Measurements from ENCODE around the gene MRE11. TPM values are rescaled to one million over a fixed set of nuclear protein-coding genes. Genes with fewer than 3 reads are reported as not detected.

The MRE11 gene
- total RNA-seq, 1 experiment from 2014 or later: 40.7 TPM

GRCh38 chr11:94400457-94400838 lies 93.2 kb downstream of the MRE11 start:
- H2AK5ac ChIP-seq (ENCODE audit: insufficient read length, low read length): no peak overlapping the region
- no peak overlapping the region for H2BK5ac ChIP-seq (ENCODE audit: insufficient read length, low read length)
- H4K5ac ChIP-seq (ENCODE audit: insufficient read length, low read depth, low read length): no peak overlapping the region
- H4K91ac ChIP-seq (ENCODE audit: insufficient read length, low read depth, low read length): no peak overlapping the region
- H2BK20ac ChIP-seq (ENCODE audit: low read depth, low read length, poor library complexity, severe bottlenecking): no peak overlapping the region
- H2BK15ac ChIP-seq (ENCODE audit: low read depth, low read length): no peak overlapping the region
- H3K27ac Mint-ChIP-seq: no peak overlapping the region
- no peaks in the 10 kb centered on the region for H3K79me2 ChIP-seq (ENCODE audit: insufficient read depth, low read length)
- TF ChIP-seq CTCF (conservative IDR thresholded peaks at IDR 0.05): no peak
- no peak overlapping the region for H3K4ac ChIP-seq (ENCODE audit: low read depth, low read length)
- no peak overlapping the region for H2AFZ ChIP-seq (ENCODE audit: low read length)
- H3K27me3 Mint-ChIP-seq (ENCODE audit: low read depth): peaks cover 70% of the 10 kb centered on the region
- H3K36me3 Mint-ChIP-seq (ENCODE audit: insufficient read depth in 1 of 3, low read depth in 3 of 3): no peaks in the 10 kb centered on the region; a peak in 1 of 7 replicates
- no peak overlapping the region for H3K18ac ChIP-seq (ENCODE audit: insufficient read length, low read depth, low read length)
- H3K9me3 Mint-ChIP-seq: no peaks in the 10 kb centered on the region
- no peak overlapping the region for H3T11ph ChIP-seq (ENCODE audit: low read length)
- peak overlapping the region; percentile 64 to 88 for H3K4me3 Mint-ChIP-seq
- peaks cover 23% of the 10 kb centered on the region; the same call in 1 of the 2 replicates for H3K27me3 ChIP-seq (ENCODE audit: insufficient read depth, low read length)
- no peak overlapping the region for H3K9ac ChIP-seq (ENCODE audit: extremely low read depth, insufficient read length, low read length)
- WGBS (ENCODE audit: extremely low coverage, insufficient read length, low lambda C conversion rate): no CpG with 5 or more reads among the region's 4 CpGs
- H3K14ac ChIP-seq (ENCODE audit: insufficient read depth, low read length): peak overlapping the region; percentile 12; the same call in 1 of the 2 replicates
- no peaks in the 10 kb centered on the region for H3K79me1 ChIP-seq (ENCODE audit: insufficient read depth, low read depth, low read length, poor library complexity, severe bottlenecking)
- peaks cover 14 to 17% of the 10 kb centered on the region in 2 experiments for H3K4me1 Mint-ChIP-seq
- H3K27ac ChIP-seq (ENCODE audit: insufficient read length, low read depth, low read length): no peak overlapping the region
- H4K8ac ChIP-seq (replicated peaks; ENCODE audit: insufficient read length, low read depth, low read length): no peak overlapping the region
- H4K20me1 ChIP-seq (ENCODE audit: control insufficient read depth, insufficient read depth, insufficient read length): no peaks in the 10 kb centered on the region
- H3K9me3 ChIP-seq (ENCODE audit: control insufficient read depth, low read depth, low read length): no peaks in the 10 kb centered on the region
- H3K4me1 ChIP-seq (ENCODE audit: insufficient read depth, low read length): no peaks in the 10 kb centered on the region
- H3K23ac ChIP-seq (ENCODE audit: insufficient read length, low read depth, low read length): no peak overlapping the region
- no peak overlapping the region for H2BK12ac ChIP-seq (ENCODE audit: insufficient read length, low read depth, low read length)
- H3K4me2 ChIP-seq (ENCODE audit: insufficient read depth, insufficient read length, low read length): peak overlapping the region; percentile 75
- H2BK120ac ChIP-seq (ENCODE audit: low read depth, low read length, poor library complexity, severe bottlenecking): no peak overlapping the region
- H3K23me2 ChIP-seq (ENCODE audit: insufficient read length, low read depth, low read length, poor library complexity, severe bottlenecking): no peaks in the 10 kb centered on the region
- no peak for DNase-seq
- H3K56ac ChIP-seq (ENCODE audit: insufficient read length, low read depth, low read length): no peak overlapping the region

All from H9 (cell line).